Measurements from ENCODE around the gene OTOF. TPM values are rescaled to one million over a fixed set of nuclear protein-coding genes. Genes with fewer than 3 reads are reported as not detected.

OTOF gene
- total RNA-seq, 2 experiments from 2014 or later = 0.71 to 0.75 TPM

DNA sequence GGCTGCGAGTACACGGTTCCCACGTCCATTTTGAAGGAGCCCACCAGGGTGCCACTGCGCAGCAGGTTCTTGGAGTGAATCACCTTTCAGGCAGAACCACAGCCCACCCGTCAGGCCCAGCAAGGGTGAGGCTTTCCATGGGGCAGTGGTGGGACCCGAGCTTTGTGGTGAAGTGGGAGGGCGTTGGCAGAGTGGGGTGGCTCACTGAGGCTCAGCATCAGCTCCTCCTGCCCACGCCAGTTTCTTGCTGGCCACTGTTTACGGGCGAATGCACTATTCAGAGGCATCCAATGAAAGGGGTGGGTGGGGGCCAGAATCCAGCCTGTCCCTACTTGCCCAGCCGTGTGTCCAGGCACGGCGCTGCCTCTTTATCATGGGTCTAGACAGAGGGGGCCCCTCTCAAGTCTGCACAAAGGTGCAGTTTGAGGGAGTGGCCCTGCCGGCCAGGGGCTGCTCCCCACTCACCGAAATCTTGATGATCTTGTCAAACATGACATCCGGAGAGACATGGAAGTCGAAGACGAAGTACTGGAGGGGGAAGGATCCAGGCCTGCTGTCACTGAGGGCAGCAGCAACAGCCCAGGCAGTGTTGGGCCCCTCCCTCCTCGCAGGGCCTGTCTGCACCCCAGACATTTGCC is 11.4 kb upstream of the OTOF start:
- ChIA-PET POLR2A (no interaction called here), CTCF (no interaction called here)
- H3K27me3 ChIP-seq (ENCODE audit: control insufficient read depth in 1 of 2, insufficient read depth in 2 of 2, low read length in 2 of 2) = no peaks in the 10 kb centered on the region
- H3K27ac ChIP-seq (ENCODE audit: low read depth in 1 of 2, low read length in 2 of 2) = no peak overlapping the region
- H3K36me3 Mint-ChIP-seq (ENCODE audit: low read depth) = no peaks in the 10 kb centered on the region
- H3K4me1 ChIP-seq (ENCODE audit: insufficient read depth, low read length) = no peaks in the 10 kb centered on the region
- no peaks in the 10 kb centered on the region for H3K27me3 Mint-ChIP-seq
- H3K4me3 Mint-ChIP-seq = no peak overlapping the region
- H3K9me3 ChIP-seq (ENCODE audit: control insufficient read depth in 1 of 2, insufficient read depth in 1 of 2, low read length in 2 of 2) = no peaks in the 10 kb centered on the region
- no peaks in the 10 kb centered on the region for H3K36me3 ChIP-seq (ENCODE audit: insufficient read depth, low read length)
- DNase-seq = no peak
- no peaks in the 10 kb centered on the region for H3K4me1 Mint-ChIP-seq (ENCODE audit: low read depth)
- intact Hi-C loops (cut with DNase I, micrococcal nuclease) = no loop called here
- no peak overlapping the region for H3K27ac Mint-ChIP-seq
- H3K9me3 Mint-ChIP-seq = no peaks in the 10 kb centered on the region
- H3K4me3 ChIP-seq (ENCODE audit: low read length) = no peak overlapping the region
- TF ChIP-seq, protein P1, sequence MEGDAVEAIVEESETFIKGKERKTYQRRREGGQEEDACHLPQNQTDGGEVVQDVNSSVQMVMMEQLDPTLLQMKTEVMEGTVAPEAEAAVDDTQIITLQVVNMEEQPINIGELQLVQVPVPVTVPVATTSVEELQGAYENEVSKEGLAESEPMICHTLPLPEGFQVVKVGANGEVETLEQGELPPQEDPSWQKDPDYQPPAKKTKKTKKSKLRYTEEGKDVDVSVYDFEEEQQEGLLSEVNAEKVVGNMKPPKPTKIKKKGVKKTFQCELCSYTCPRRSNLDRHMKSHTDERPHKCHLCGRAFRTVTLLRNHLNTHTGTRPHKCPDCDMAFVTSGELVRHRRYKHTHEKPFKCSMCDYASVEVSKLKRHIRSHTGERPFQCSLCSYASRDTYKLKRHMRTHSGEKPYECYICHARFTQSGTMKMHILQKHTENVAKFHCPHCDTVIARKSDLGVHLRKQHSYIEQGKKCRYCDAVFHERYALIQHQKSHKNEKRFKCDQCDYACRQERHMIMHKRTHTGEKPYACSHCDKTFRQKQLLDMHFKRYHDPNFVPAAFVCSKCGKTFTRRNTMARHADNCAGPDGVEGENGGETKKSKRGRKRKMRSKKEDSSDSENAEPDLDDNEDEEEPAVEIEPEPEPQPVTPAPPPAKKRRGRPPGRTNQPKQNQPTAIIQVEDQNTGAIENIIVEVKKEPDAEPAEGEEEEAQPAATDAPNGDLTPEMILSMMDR (IDR thresholded peaks at IDR 0.05) = no peak
- ATAC-seq (ENCODE audit: poor library complexity) = no peak

DNA sequence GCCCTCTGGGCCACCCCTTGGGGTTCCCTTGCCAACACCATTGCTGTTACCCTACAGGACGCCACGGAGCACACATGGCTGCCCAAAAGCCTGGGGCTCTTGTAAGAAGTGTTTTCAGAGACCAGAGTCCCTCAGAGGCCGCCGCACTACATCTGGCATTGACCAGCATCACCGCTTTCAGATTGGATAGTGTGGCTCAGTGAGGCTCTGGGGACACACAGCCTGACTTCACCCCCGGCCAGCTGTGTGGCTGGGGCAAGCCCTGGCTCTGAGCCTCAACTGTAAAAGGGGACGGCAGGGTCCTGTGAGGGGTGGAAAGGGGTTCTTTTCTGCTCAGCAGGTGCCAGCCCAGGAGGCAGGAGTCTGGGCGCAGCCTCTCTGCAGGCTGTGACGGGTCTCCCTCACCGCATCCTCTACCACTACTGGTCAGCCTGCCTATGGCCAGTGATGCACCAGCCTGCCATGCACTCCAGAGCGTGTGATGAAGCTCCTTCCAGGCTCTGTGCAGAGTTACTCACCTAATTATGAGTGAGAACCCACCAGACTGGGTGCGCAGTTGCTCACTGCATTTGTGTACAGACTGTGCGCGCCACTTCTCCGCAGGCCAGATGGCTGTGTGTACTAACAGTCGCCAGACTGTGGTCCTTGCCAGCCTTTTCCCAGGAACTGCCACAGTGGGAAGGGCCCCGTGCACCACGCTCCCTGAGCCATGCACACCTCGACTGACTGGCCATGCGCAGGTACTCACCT is 10.7 kb upstream of the OTOF start:
- POLR2A ChIA-PET = no interaction called here

GRCh38 chr2:26487192-26487591 is 9.3 kb upstream of the OTOF start:
- H3K27me3 Mint-ChIP-seq = no peaks in the 10 kb centered on the region
- Histone ChIP-seq H3K9me3 (ENCODE audit: control insufficient read depth in 1 of 2, insufficient read depth in 1 of 2, low read length in 2 of 2) (no peaks in the 10 kb centered on the region), H3K4me3 (ENCODE audit: low read length) (no peak overlapping the region), H3K27me3 (ENCODE audit: control insufficient read depth in 1 of 2, insufficient read depth in 2 of 2, low read length in 2 of 2) (no peaks in the 10 kb centered on the region), H3K27ac (ENCODE audit: low read depth in 1 of 2, low read length in 2 of 2) (no peak overlapping the region), H3K4me1 (ENCODE audit: insufficient read depth, low read length) (no peaks in the 10 kb centered on the region), H3K36me3 (ENCODE audit: insufficient read depth, low read length) (no peaks in the 10 kb centered on the region)
- no peak for DNase-seq
- TF ChIP-seq, protein P1 (IDR thresholded peaks at IDR 0.05) = no peak
- ATAC-seq (ENCODE audit: poor library complexity) = no peak
- no peaks in the 10 kb centered on the region for H3K36me3 Mint-ChIP-seq (ENCODE audit: low read depth)
- intact Hi-C loops (cut with DNase I, micrococcal nuclease) = no loop called here
- no peaks in the 10 kb centered on the region for H3K4me1 Mint-ChIP-seq (ENCODE audit: low read depth)
- no peaks in the 10 kb centered on the region for H3K9me3 Mint-ChIP-seq
- no peak overlapping the region for H3K4me3 Mint-ChIP-seq
- ChIA-PET CTCF (no interaction called here), POLR2A (no interaction called here)
- H3K27ac Mint-ChIP-seq = no peak overlapping the region

More for the DNA sequence above, 10.7 kb upstream of the OTOF start:
- Mint-ChIP-seq H3K9me3 (no peaks in the 10 kb centered on the region), H3K4me1 (ENCODE audit: low read depth) (no peaks in the 10 kb centered on the region), H3K27ac (no peak overlapping the region), H3K36me3 (ENCODE audit: low read depth) (no peaks in the 10 kb centered on the region), H3K27me3 (no peaks in the 10 kb centered on the region), H3K4me3 (no peak overlapping the region)
- H3K4me3 ChIP-seq (ENCODE audit: low read length) = no peak overlapping the region
- no peaks in the 10 kb centered on the region for H3K4me1 ChIP-seq (ENCODE audit: insufficient read depth, low read length)
- H3K27me3 ChIP-seq (ENCODE audit: control insufficient read depth in 1 of 2, insufficient read depth in 2 of 2, low read length in 2 of 2) = no peaks in the 10 kb centered on the region
- no peaks in the 10 kb centered on the region for H3K36me3 ChIP-seq (ENCODE audit: insufficient read depth, low read length)
- DNase-seq (no peak), ATAC-seq (ENCODE audit: poor library complexity) (no peak)
- H3K27ac ChIP-seq (ENCODE audit: low read depth in 1 of 2, low read length in 2 of 2) = no peak overlapping the region
- TF ChIP-seq, protein P1 (IDR thresholded peaks at IDR 0.05) = no peak
- CTCF ChIA-PET = no interaction called here
- intact Hi-C loops (cut with DNase I, micrococcal nuclease) = no loop called here
- H3K9me3 ChIP-seq (ENCODE audit: control insufficient read depth in 1 of 2, insufficient read depth in 1 of 2, low read length in 2 of 2) = no peaks in the 10 kb centered on the region

All from CD4-positive, alpha-beta T cell (primary cell).